Peyer's patch (tissue), 4 donors: ENCODE data around the gene TMEM132C.

Source experiments
- POLR2A ChIP-seq, 2 donors: fragments of 450-650 bp; IDR thresholded peaks; one replicate each; pipeline ENCODE4 v1.5.1; 2017; ENCODE audit warnings: antibody characterized with exemption in 2 of 2, mild to moderate bottlenecking in 2 of 2, moderate library complexity in 2 of 2
- TF ChIP-seq, protein P1 (sequence below), 6 experiments: fragments of 450-650 bp in 4 of 6; fragments of 200-600 bp in 2 of 6; sonication (generic) in 1 of 6; IDR thresholded peaks; one replicate each; pipeline ENCODE4 v1.5.1; 2017 to 2019; ENCODE audit warnings: antibody characterized with exemption in 6 of 6, mild to moderate bottlenecking in 3 of 6, moderate library complexity in 1 of 6

DNA sequence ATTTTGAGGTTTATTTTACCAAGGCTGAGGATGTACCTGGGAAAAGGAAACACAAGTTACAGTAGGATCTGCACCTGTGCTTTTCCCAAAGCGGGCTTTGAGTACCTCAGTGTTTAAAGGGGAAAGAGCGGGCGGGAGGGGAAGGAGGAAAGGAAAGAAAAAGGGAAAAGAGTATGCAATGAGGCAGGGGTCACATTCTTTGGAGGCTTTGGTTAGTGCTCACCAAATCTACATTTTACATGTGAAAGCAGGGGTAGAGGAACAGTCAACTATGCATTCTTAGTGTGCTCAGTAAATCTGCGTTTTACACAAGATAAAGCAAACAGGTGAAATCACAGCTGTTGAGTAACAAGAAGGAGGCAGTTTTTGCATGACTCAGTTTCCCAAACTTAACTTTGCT is 242.2 kb downstream of the TMEM132C start:
- TF ChIP-seq, protein P1, sequence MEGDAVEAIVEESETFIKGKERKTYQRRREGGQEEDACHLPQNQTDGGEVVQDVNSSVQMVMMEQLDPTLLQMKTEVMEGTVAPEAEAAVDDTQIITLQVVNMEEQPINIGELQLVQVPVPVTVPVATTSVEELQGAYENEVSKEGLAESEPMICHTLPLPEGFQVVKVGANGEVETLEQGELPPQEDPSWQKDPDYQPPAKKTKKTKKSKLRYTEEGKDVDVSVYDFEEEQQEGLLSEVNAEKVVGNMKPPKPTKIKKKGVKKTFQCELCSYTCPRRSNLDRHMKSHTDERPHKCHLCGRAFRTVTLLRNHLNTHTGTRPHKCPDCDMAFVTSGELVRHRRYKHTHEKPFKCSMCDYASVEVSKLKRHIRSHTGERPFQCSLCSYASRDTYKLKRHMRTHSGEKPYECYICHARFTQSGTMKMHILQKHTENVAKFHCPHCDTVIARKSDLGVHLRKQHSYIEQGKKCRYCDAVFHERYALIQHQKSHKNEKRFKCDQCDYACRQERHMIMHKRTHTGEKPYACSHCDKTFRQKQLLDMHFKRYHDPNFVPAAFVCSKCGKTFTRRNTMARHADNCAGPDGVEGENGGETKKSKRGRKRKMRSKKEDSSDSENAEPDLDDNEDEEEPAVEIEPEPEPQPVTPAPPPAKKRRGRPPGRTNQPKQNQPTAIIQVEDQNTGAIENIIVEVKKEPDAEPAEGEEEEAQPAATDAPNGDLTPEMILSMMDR (IDR thresholded peaks at IDR 0.05), result no peak
- TF ChIP-seq POLR2A (IDR thresholded peaks at IDR 0.05), result no peak
